Upper lobe of left lung (tissue), 6 donors: Measurements from ENCODE around the gene YWHAQ. TPM values are rescaled to one million over a fixed set of nuclear protein-coding genes. Genes with fewer than 3 reads are reported as not detected.

Source experiments
- ATAC-seq, 2 donors: fragments of 200-7000 bp; cut with Tn5 transposase; one replicate each; pipeline ENCODE4 v1.9.1; 2022; ENCODE audit warnings: mild to moderate bottlenecking in 2 of 2, moderate library complexity in 2 of 2; ENCODE audit not compliant: low FRiP score in 2 of 2
- DNase-seq, 2 donors: peaks; one replicate each; pipeline ENCODE4 v3.0.0-alpha.2; 2019 to 2020
- H3K27ac ChIP-seq, 4 donors: fragments of 200-600 bp; sonication (generic); one replicate each; pipeline ENCODE4 v1.5.1; 2016 to 2019
- H3K27me3 ChIP-seq, 4 donors: fragments of 200-600 bp; sonication (generic); one replicate each; pipeline ENCODE4 v1.5.1; 2017 to 2019
- H3K36me3 ChIP-seq, 4 donors: fragments of 200-600 bp; sonication (generic); one replicate each; pipeline ENCODE4 v1.5.1; 2016 to 2019
- H3K4me1 ChIP-seq, 4 donors: fragments of 200-600 bp; sonication (generic); one replicate each; pipeline ENCODE4 v1.5.1; 2018 to 2019
- H3K4me3 ChIP-seq, 4 donors: fragments of 200-600 bp; sonication (generic); one replicate each; pipeline ENCODE4 v1.5.1; 2017 to 2019; ENCODE audit warnings: mild to moderate bottlenecking in 2 of 4, moderate library complexity in 1 of 4
- H3K9me3 ChIP-seq, 4 donors: fragments of 200-600 bp; sonication (generic); one replicate each; pipeline ENCODE4 v1.5.1; 2018 to 2019
- CTCF ChIP-seq, 6 experiments: fragments of 450-650 bp in 4 of 6; fragments of 200-600 bp in 2 of 6; sonication (generic) in 2 of 6; IDR thresholded peaks; one replicate each; pipeline ENCODE4 v1.5.1; 2016 to 2019; ENCODE audit warnings: antibody characterized with exemption in 6 of 6
- EP300 ChIP-seq, 4 donors: sonication (generic); formaldehyde crosslinking; IDR thresholded peaks; one replicate each; pipeline ENCODE4 v1.5.1; 2017; ENCODE audit warnings: antibody characterized with exemption in 4 of 4, control low read depth in 2 of 4
- POLR2A ChIP-seq, 4 donors: fragments of 450-650 bp; IDR thresholded peaks; one replicate each; pipeline ENCODE4 v1.5.1; 2016 to 2017; ENCODE audit warnings: antibody characterized with exemption in 4 of 4, mild to moderate bottlenecking in 2 of 4
- POLR2AphosphoS5 ChIP-seq, 2 donors: sonication (generic); formaldehyde crosslinking; IDR thresholded peaks; one replicate each; pipeline ENCODE4 v1.5.1; 2017; ENCODE audit warnings: antibody characterized with exemption in 2 of 2
- WGBS, 2 donors: methylation state at CpG; one replicate each; pipeline ENCODE4 v1.1.5; 2017 to 2018; 5-methylcytosine and 5-hydroxymethylcytosine counted together
- total RNA-seq, 6 donors: library from RNA; depleted of rRNA in 4 of 6; stranded (reverse); fragments of >200 nt in 4 of 6; gene quantifications; one replicate each; pipeline versions ENCODE4 v1.1.0 to v1.2.1, GENCODE V29; 2016 to 2021
- donor health status: DM: no; HTN: no; CAD: no; lungs with moderate emphysema.
- donor health status: DM: no; HTN: yes; CAD: no; lungs with severe emphysema.

The YWHAQ gene
- total RNA-seq, 6 donors from 2014 or later = 67.1 to 223 (median 176) TPM

GRCh38 chr2:9545502-9545901, 85.3 kb downstream of the YWHAQ start:
- TF ChIP-seq POLR2AphosphoS5 (IDR thresholded peaks at IDR 0.05) (no peak), EP300 (IDR thresholded peaks at IDR 0.05) (no peak), POLR2A (IDR thresholded peaks at IDR 0.05) (no peak), CTCF (IDR thresholded peaks at IDR 0.05) (no peak)
- no peaks in the 10 kb centered on the region for H3K27me3 ChIP-seq
- H3K4me1 ChIP-seq = peaks cover 30 to 56% (median 38%) of the 10 kb centered on the region in 4 donors
- peaks cover 0 to 19% (median 2%) of the 10 kb centered on the region in 4 donors for H3K36me3 ChIP-seq
- no peak overlapping the region for H3K4me3 ChIP-seq
- no peak for DNase-seq
- no peaks in the 10 kb centered on the region for H3K9me3 ChIP-seq
- ATAC-seq = no peak
- no peak overlapping the region for H3K27ac ChIP-seq
- WGBS, 2 donors = 92% methylated on average over 5 of the region's 5 CpGs

DNA sequence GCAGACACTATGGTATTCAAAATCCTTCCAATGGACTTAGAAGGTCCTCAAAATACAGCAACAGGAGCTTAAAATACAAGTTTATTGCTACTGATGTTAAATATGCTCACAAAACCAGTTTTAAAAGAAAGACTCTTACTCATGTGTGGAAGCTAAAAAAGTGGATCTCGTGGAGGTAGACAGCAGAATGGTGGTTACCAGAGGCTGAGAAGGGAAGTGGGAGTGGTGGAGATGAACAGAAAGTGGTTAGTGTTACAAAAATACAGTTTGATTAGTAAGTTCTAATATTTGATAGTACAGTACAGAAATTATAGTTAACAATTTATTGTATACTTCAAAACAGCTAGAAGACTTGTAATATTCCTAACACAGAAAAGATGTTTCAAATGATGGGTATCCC, 87.2 kb downstream of the YWHAQ start:
- no peaks in the 10 kb centered on the region for H3K9me3 ChIP-seq
- 49 to 56% methylated on average over 1 of the region's 1 CpG for WGBS, 2 donors
- ATAC-seq (no peak), DNase-seq (no peak)
- TF ChIP-seq POLR2AphosphoS5 (IDR thresholded peaks at IDR 0.05) (no peak), EP300 (IDR thresholded peaks at IDR 0.05) (no peak), POLR2A (IDR thresholded peaks at IDR 0.05) (no peak), CTCF (IDR thresholded peaks at IDR 0.05) (no peak)
- no peak overlapping the region for H3K27ac ChIP-seq
- H3K4me3 ChIP-seq = no peak overlapping the region
- peaks cover 0 to 19% (median 2%) of the 10 kb centered on the region in 4 donors for H3K36me3 ChIP-seq
- no peaks in the 10 kb centered on the region for H3K27me3 ChIP-seq
- peaks cover 22 to 45% (median 31%) of the 10 kb centered on the region in 4 donors for H3K4me1 ChIP-seq

- Histone ChIP-seq H3K4me3 (no peak overlapping the region), H3K36me3 (peaks cover 0 to 27% (median 2%) of the 10 kb centered on the region in 4 donors), H3K27ac (peak overlapping the region; percentile 46 to 67 (median 59)), H3K4me1 (peaks cover 12 to 24% (median 15%) of the 10 kb centered on the region in 4 donors), H3K9me3 (no peaks in the 10 kb centered on the region), H3K27me3 (no peaks in the 10 kb centered on the region)
- DNase-seq = no peak
- TF ChIP-seq POLR2A (IDR thresholded peaks at IDR 0.05) (no peak), EP300 (IDR thresholded peaks at IDR 0.05) (peak in 1 of 4 donors; percentile 1), POLR2AphosphoS5 (IDR thresholded peaks at IDR 0.05) (no peak), CTCF (IDR thresholded peaks at IDR 0.05) (no peak)
- ATAC-seq = peak in 1 of 2 donors; percentile 68
- WGBS, 2 donors = 50 to 57% methylated on average over 5 of the region's 5 CpGs
These were observed 91.3 kb downstream of the YWHAQ start for GRCh38 chr2:9539531-9539930.

GRCh38 chr2:9538000-9538507, 92.7 kb downstream of the YWHAQ start:
- no peaks in the 10 kb centered on the region for H3K9me3 ChIP-seq

More at GRCh38 chr2:9538000-9538507, 92.7 kb downstream of the YWHAQ start:
- DNase-seq = no peak
- no peak for TF ChIP-seq POLR2A (IDR thresholded peaks at IDR 0.05)
- no peak for TF ChIP-seq CTCF (IDR thresholded peaks at IDR 0.05)
- TF ChIP-seq EP300 (IDR thresholded peaks at IDR 0.05) = peak in 2 of 4 donors; percentile 7 to 21
- TF ChIP-seq POLR2AphosphoS5 (IDR thresholded peaks at IDR 0.05) = peak in 1 of 2 donors; percentile 17
- Histone ChIP-seq H3K36me3 (peaks cover 0 to 42% (median 4%) of the 10 kb centered on the region in 4 donors), H3K27ac (peak overlapping the region; percentile 52 to 67 (median 66)), H3K27me3 (no peaks in the 10 kb centered on the region), H3K4me3 (no peak overlapping the region), H3K4me1 (peaks cover 0 to 16% (median 11%) of the 10 kb centered on the region in 4 donors)
- 41 to 43% methylated on average over 2 of the region's 2 CpGs for WGBS, 2 donors
- peak in 1 of 2 donors; percentile 83 for ATAC-seq
